K562 (cell line): ENCODE results near the gene RPS6KA2. TPM values are rescaled to one million over a fixed set of nuclear protein-coding genes. Genes with fewer than 3 reads are reported as not detected.

Experiments
- ATAC-seq: fragments of 200-7000 bp; cut with Tn5 transposase; 3 replicates; pipeline ENCODE4 v1.9.1; 2020; ENCODE audit warnings: moderate library complexity
- BruUV-seq: library from RNA; stranded (reverse); fragments of 400-500 nt; replicated peaks from 2 replicates; lab custom pipeline; 2021; lab: Mats Ljungman, UMichigan
- CTCF ChIA-PET: fragments of 300-600 bp; formaldehyde crosslinking; extraction: SDS; loops from one replicate; lab custom pipeline; 2021; ENCODE audit warnings: low intra/inter-chr PET ratio; lab: Yijun Ruan, JAX
- POLR2A ChIA-PET: fragments of 300-600, 350-650 bp; sonication (Branson Sonifier 250); formaldehyde crosslinking; extraction: SDS; loops from one replicate; lab custom pipeline; 2021; ENCODE audit warnings: antibody characterized with exemption, inconsistent platforms; lab: Yijun Ruan, JAX
- DNase-seq, 4 experiments: peaks; one replicate each; pipeline versions ENCODE4 v3.0.0 to v3.0.0-alpha.2; 2011 to 2018; ENCODE audit warnings: low spot score in 3 of 4, mixed read lengths in 3 of 4; ENCODE audit errors: extremely low read depth in 1 of 4
- FAIRE-seq: peaks from 2 replicates; lab custom pipeline; 2011; peaks lifted over from hg19 to GRCh38; lab: Jason Lieb, UNC
- H2AFZ ChIP-seq: 2 replicates; pipeline ENCODE4 v1.6.0; 2011; ENCODE audit warnings: low read depth, low read length, control low read depth, inconsistent platforms
- H3K27ac ChIP-seq: fragments of 200-600 bp; 3 replicates; pipeline ENCODE4 v1.8.0; 2011; ENCODE audit warnings: low read depth, mild to moderate bottlenecking, control low read depth, inconsistent platforms, low read length, moderate library complexity, mixed read lengths; ENCODE audit errors: extremely low read depth
- H3K27me3 ChIP-seq, 2 experiments: fragments of 300-600 bp in 1 of 2; 2 replicates in 1 of 2; 3 replicates in 1 of 2; pipeline versions ENCODE4 v1.6.0 to v1.8.0; 2011; ENCODE audit warnings: inconsistent platforms in 2 of 2, low read length in 2 of 2, mild to moderate bottlenecking in 1 of 2, mixed read lengths in 1 of 2, moderate library complexity in 1 of 2; ENCODE audit not compliant: control insufficient read depth in 2 of 2, insufficient read depth in 2 of 2
- H3K36me3 ChIP-seq: fragments of 300-600 bp; 3 replicates; pipeline ENCODE4 v1.8.0; 2011; ENCODE audit warnings: mild to moderate bottlenecking, low read length, inconsistent platforms; ENCODE audit not compliant: control insufficient read depth, insufficient read depth
- H3K4me1 ChIP-seq, 2 experiments: fragments of 200-600 bp in 1 of 2; replicated peaks in 1 of 2; 2 replicates in 1 of 2; 3 replicates in 1 of 2; pipeline versions ENCODE4 v1.5.1 to v1.8.0; 2011; ENCODE audit warnings: inconsistent platforms in 2 of 2, low read length in 2 of 2, mild to moderate bottlenecking in 1 of 2, mixed read lengths in 1 of 2, moderate library complexity in 1 of 2; ENCODE audit not compliant: control insufficient read depth in 2 of 2, insufficient read depth in 2 of 2
- H3K4me2 ChIP-seq: 2 replicates; pipeline ENCODE4 v1.6.1; 2011; ENCODE audit warnings: low read length, control low read depth, inconsistent platforms, mixed read lengths; ENCODE audit not compliant: insufficient read depth
- H3K4me3 ChIP-seq: fragments of 200-600 bp; sonication (generic), shearing (Covaris generic); 2 replicates; pipeline ENCODE4 v1.5.1; 2016; ENCODE audit warnings: control low read depth, inconsistent platforms
- H3K79me2 ChIP-seq: fragments of 200-600 bp; 3 replicates; pipeline ENCODE4 v1.8.0; 2011; ENCODE audit warnings: low read length, inconsistent platforms; ENCODE audit not compliant: control insufficient read depth, insufficient read depth
- H3K9ac ChIP-seq, 2 experiments: 2 replicates each; pipeline versions ENCODE4 v1.6.0 to v1.6.1; 2011; ENCODE audit warnings: low read depth in 2 of 2, low read length in 2 of 2, control low read depth in 1 of 2, inconsistent platforms in 1 of 2, mild to moderate bottlenecking in 1 of 2, mixed read lengths in 1 of 2; ENCODE audit not compliant: insufficient read depth in 1 of 2
- H3K9me1 ChIP-seq: one replicate; pipeline ENCODE4 v1.6.0; 2011; ENCODE audit warnings: inconsistent platforms, mild to moderate bottlenecking, low read length, moderate library complexity; ENCODE audit not compliant: control insufficient read depth, insufficient read depth
- H3K9me3 ChIP-seq: replicated peaks from 2 replicates; pipeline ENCODE4 v1.5.1; 2011; ENCODE audit warnings: low read depth, low read length, inconsistent platforms; ENCODE audit not compliant: control insufficient read depth, insufficient read depth
- H4K20me1 ChIP-seq: replicated peaks from 2 replicates; pipeline ENCODE4 v1.6.1; 2011; ENCODE audit warnings: low read length, inconsistent platforms, mixed read lengths; ENCODE audit not compliant: control insufficient read depth, insufficient read depth
- ATF4 ChIP-seq: fragments of 450-650 bp; formaldehyde crosslinking; IDR thresholded peaks from 2 replicates; pipeline ENCODE4 v1.4.0; 2022; ENCODE audit warnings: mild to moderate bottlenecking, moderate library complexity
- BACH1 ChIP-seq: fragments of 200-800 bp; sonication (Bioruptor generic); IDR thresholded peaks from 2 replicates; pipeline ENCODE4 v1.6.1; 2016; ENCODE audit warnings: missing genetic modification characterization, missing compliant biosample characterization
- CREBBP ChIP-seq: IDR thresholded peaks from one replicate; pipeline ENCODE4 v1.6.1; 2012; ENCODE audit warnings: low read depth, mild to moderate bottlenecking, control low read depth, inconsistent platforms, low read length
- DPF2 ChIP-seq: fragments of 450-650 bp; IDR thresholded peaks from 2 replicates; pipeline ENCODE4 v1.6.1; 2016
- JUN ChIP-seq, 2 experiments: sonication (generic) in 1 of 2; formaldehyde crosslinking in 1 of 2; IDR thresholded peaks; 2 replicates each; pipeline versions ENCODE4 v1.6.1 to v1.8.0; 2012 to 2022; ENCODE audit warnings: borderline replicate concordance in 2 of 2, mild to moderate bottlenecking in 2 of 2, improper control_type of control experiment in 1 of 2, low read depth in 1 of 2, low read length in 1 of 2, missing genetic modification reagents in 1 of 2
- LARP7 ChIP-seq: fragments of 450-650 bp; IDR thresholded peaks from 2 replicates; pipeline ENCODE4 v1.6.1; 2016
- MCM5 ChIP-seq: fragments of 450-650 bp; IDR thresholded peaks from 2 replicates; pipeline ENCODE4 v1.6.1; 2016; ENCODE audit warnings: low read depth
- MXI1 ChIP-seq: IDR thresholded peaks from 2 replicates; pipeline ENCODE4 v1.6.1; 2011; ENCODE audit warnings: low read depth, mild to moderate bottlenecking, improper control_type of control experiment, low read length
- NFIX ChIP-seq: fragments of 250-450 bp; sonication (Bioruptor Pico); IDR thresholded peaks from 2 replicates; pipeline ENCODE4 v1.4.0; 2020; ENCODE audit warnings: low read depth, mild to moderate bottlenecking, moderate library complexity
- NUFIP1 ChIP-seq: fragments of 450-650 bp; IDR thresholded peaks from 2 replicates; pipeline ENCODE4 v1.6.1; 2018; ENCODE audit not compliant: partially characterized antibody
- PURB ChIP-seq: sonication (generic); formaldehyde crosslinking; IDR thresholded peaks from 2 replicates; pipeline ENCODE4 v1.9.0; 2021; ENCODE audit warnings: low read depth, mild to moderate bottlenecking, missing genetic modification reagents
- RBM25 ChIP-seq: fragments of 200-400 bp; formaldehyde crosslinking; IDR thresholded peaks from 2 replicates; pipeline ENCODE4 v1.6.1; 2018; ENCODE audit warnings: low read length, low read depth, moderate library complexity; ENCODE audit not compliant: severe bottlenecking
- XRCC3 ChIP-seq: fragments of 450-650 bp; IDR thresholded peaks from 2 replicates; pipeline ENCODE4 v1.6.1; 2017; ENCODE audit warnings: mild to moderate bottlenecking, moderate library complexity
- ZBTB7A ChIP-seq: IDR thresholded peaks from 2 replicates; pipeline ENCODE4 v1.6.1; 2011; ENCODE audit warnings: low read depth, mild to moderate bottlenecking, low read length, moderate library complexity, borderline replicate concordance; ENCODE audit not compliant: control insufficient read depth
- WGBS: fragments of 100-300 bp; shearing (Covaris generic); methylation state at CpG from one replicate; pipeline ENCODE4 v1.1.6; 2016; ENCODE audit warnings: low coverage, mixed read lengths; ENCODE audit not compliant: insufficient coverage; ENCODE audit errors: missing lambda C conversion rate; 5-methylcytosine and 5-hydroxymethylcytosine counted together
- in situ Hi-C: fragments of 300-500 bp; cut with MboI; formaldehyde crosslinking; loops from 4 replicates; pipeline ENCODE4 v1.15.0; 2018; ENCODE audit warnings: inconsistent platforms, mixed read lengths
- intact Hi-C: fragments of 100-400 bp; cut with micrococcal nuclease; formaldehyde crosslinking; loops from 2 replicates; pipeline ENCODE4 v1.14.2; 2022
- polyA plus RNA-seq, 8 experiments: library from polyadenylated mRNA; depleted of rRNA in 4 of 8; stranded (reverse) in 5 of 8; unstranded in 3 of 8; fragments of >200 nt; fragmentation: Nextera tagmentation in 2 of 8; fragmentation: Illumina TruSeq in 1 of 8; extraction: Ambion mirVana in 2 of 8; extraction: Trizol in 1 of 8; gene quantifications; 2 replicates each; pipeline versions ENCODE4 v1.2.1 to v1.2.3, GENCODE V29; 2011 to 2014; ENCODE audit warnings: inconsistent platforms in 1 of 8, missing spikeins in 1 of 8
- total RNA-seq, 7 experiments: library from RNA; depleted of rRNA in 6 of 7; stranded (reverse); fragments of >200 nt in 6 of 7; fragmentation: Illumina TruSeq in 2 of 7; extraction: Trizol in 2 of 7; gene quantifications; 2 replicates each; pipeline versions ENCODE4 v1.2.1 to v1.2.3, GENCODE V29; 2011 to 2021; ENCODE audit warnings: low replicate concordance in 1 of 7
- TF ChIP-seq, protein P1 (sequence below): sonication (generic); formaldehyde crosslinking; IDR thresholded peaks from 2 replicates; pipeline ENCODE4 v1.8.0; 2023; ENCODE audit warnings: missing genetic modification reagents, mild to moderate bottlenecking, borderline replicate concordance
- TF ChIP-seq, protein P2 (sequence below): fragments of 450-650 bp; IDR thresholded peaks from 2 replicates; pipeline ENCODE4 v1.6.1; 2017; ENCODE audit warnings: antibody characterized with exemption

The RPS6KA2 gene
- total and polyA plus RNA-seq, 9 of the 15 experiments (the other 6 are each of a cell fraction or from before 2014, with no cell fraction given) = 0.29 to 1.00 (median 0.53) TPM

- no peak for ATAC-seq
- TF ChIP-seq NFIX (CRISPR knock-in tag) (no peak), LARP7 (no peak), ATF4 (CRISPR knock-in tag) (no peak), MCM5 (no peak), MXI1 (no peak), NUFIP1 (no peak), PURB (CRISPR knock-in tag) (no peak), XRCC3 (no peak), CREBBP (no peak), RBM25 (no peak), ZBTB7A (no peak), BACH1 (tag) (no peak), JUN (IDR thresholded peaks at IDR 0.05; ENCODE audit: borderline replicate concordance, low read depth, low read length) (no peak), JUN (CRISPR knock-in tag; IDR thresholded peaks at IDR 0.05; ENCODE audit: borderline replicate concordance) (no peak), DPF2 (no peak)
- TF ChIP-seq, protein P1, sequence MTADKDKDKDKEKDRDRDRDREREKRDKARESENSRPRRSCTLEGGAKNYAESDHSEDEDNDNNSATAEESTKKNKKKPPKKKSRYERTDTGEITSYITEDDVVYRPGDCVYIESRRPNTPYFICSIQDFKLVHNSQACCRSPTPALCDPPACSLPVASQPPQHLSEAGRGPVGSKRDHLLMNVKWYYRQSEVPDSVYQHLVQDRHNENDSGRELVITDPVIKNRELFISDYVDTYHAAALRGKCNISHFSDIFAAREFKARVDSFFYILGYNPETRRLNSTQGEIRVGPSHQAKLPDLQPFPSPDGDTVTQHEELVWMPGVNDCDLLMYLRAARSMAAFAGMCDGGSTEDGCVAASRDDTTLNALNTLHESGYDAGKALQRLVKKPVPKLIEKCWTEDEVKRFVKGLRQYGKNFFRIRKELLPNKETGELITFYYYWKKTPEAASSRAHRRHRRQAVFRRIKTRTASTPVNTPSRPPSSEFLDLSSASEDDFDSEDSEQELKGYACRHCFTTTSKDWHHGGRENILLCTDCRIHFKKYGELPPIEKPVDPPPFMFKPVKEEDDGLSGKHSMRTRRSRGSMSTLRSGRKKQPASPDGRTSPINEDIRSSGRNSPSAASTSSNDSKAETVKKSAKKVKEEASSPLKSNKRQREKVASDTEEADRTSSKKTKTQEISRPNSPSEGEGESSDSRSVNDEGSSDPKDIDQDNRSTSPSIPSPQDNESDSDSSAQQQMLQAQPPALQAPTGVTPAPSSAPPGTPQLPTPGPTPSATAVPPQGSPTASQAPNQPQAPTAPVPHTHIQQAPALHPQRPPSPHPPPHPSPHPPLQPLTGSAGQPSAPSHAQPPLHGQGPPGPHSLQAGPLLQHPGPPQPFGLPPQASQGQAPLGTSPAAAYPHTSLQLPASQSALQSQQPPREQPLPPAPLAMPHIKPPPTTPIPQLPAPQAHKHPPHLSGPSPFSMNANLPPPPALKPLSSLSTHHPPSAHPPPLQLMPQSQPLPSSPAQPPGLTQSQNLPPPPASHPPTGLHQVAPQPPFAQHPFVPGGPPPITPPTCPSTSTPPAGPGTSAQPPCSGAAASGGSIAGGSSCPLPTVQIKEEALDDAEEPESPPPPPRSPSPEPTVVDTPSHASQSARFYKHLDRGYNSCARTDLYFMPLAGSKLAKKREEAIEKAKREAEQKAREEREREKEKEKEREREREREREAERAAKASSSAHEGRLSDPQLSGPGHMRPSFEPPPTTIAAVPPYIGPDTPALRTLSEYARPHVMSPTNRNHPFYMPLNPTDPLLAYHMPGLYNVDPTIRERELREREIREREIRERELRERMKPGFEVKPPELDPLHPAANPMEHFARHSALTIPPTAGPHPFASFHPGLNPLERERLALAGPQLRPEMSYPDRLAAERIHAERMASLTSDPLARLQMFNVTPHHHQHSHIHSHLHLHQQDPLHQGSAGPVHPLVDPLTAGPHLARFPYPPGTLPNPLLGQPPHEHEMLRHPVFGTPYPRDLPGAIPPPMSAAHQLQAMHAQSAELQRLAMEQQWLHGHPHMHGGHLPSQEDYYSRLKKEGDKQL = no peak
- TF ChIP-seq, protein P2, sequence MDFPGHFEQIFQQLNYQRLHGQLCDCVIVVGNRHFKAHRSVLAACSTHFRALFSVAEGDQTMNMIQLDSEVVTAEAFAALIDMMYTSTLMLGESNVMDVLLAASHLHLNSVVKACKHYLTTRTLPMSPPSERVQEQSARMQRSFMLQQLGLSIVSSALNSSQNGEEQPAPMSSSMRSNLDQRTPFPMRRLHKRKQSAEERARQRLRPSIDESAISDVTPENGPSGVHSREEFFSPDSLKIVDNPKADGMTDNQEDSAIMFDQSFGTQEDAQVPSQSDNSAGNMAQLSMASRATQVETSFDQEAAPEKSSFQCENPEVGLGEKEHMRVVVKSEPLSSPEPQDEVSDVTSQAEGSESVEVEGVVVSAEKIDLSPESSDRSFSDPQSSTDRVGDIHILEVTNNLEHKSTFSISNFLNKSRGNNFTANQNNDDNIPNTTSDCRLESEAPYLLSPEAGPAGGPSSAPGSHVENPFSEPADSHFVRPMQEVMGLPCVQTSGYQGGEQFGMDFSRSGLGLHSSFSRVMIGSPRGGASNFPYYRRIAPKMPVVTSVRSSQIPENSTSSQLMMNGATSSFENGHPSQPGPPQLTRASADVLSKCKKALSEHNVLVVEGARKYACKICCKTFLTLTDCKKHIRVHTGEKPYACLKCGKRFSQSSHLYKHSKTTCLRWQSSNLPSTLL = no peak
These were observed 118.3 kb downstream of the RPS6KA2 start for GRCh38 chr6:166508726-166509125.

More at GRCh38 chr6:166508726-166509125, 118.3 kb downstream of the RPS6KA2 start:
- peaks cover 44 to 66% of the 10 kb centered on the region in 2 experiments; a peak in 4 of 5 replicates for H3K27me3 ChIP-seq
- no peak overlapping the region for H3K27ac ChIP-seq
- in situ Hi-C loops = no loop called here
- H3K9ac ChIP-seq = no peak overlapping the region
- FAIRE-seq = no peak
- ChIA-PET POLR2A (interaction anchor here (0.6 to 0.8 kb wide), 4 partner anchors 10 to 74 kb away, joined by 3 to 4 read pairs (median 3); no protein-coding TSS in a partner anchor), CTCF (no interaction called here)
- intact Hi-C loops = no loop called here
- H3K9me3 ChIP-seq = no peaks in the 10 kb centered on the region
- H3K4me1 ChIP-seq = no peaks in the 10 kb centered on the region
- DNase-seq = no peak
- no TSS peak for BruUV-seq
- H4K20me1 ChIP-seq = no peaks in the 10 kb centered on the region; the same call in 1 of the 2 replicates
- H3K4me2 ChIP-seq = no peak overlapping the region
- no peak overlapping the region for H3K4me3 ChIP-seq
- H3K36me3 ChIP-seq = no peaks in the 10 kb centered on the region
- H3K9me1 ChIP-seq = no peaks in the 10 kb centered on the region
- WGBS = 2% methylated on average over 11 of the region's 11 CpGs
- no peaks in the 10 kb centered on the region for H3K79me2 ChIP-seq
- H2AFZ ChIP-seq = no peak overlapping the region
